Uterus (tissue), 4 donors: Measurements from ENCODE around the gene SFMBT2. TPM values are rescaled to one million over a fixed set of nuclear protein-coding genes. Genes with fewer than 3 reads are reported as not detected.

Experiments
- DNase-seq, 2 donors: peaks; one replicate each; pipeline ENCODE4 v3.0.0-alpha.2; 2019 to 2020
- H3K27ac ChIP-seq, 2 donors: fragments of 200-600 bp; sonication (generic); 1 replicate in 1 of 2; 2 replicates in 1 of 2; pipeline ENCODE4 v1.5.1; 2016 to 2018
- H3K27me3 ChIP-seq, 2 donors: fragments of 200-600 bp; sonication (generic); one replicate each; pipeline ENCODE4 v1.5.1; 2018 to 2019; ENCODE audit warnings: control low read depth in 1 of 2
- H3K36me3 ChIP-seq, 2 donors: fragments of 200-600 bp; sonication (generic); one replicate each; pipeline ENCODE4 v1.5.1; 2019; ENCODE audit warnings: control low read depth in 1 of 2
- H3K4me1 ChIP-seq, 2 donors: fragments of 200-600 bp; sonication (generic); one replicate each; pipeline ENCODE4 v1.5.1; 2018 to 2019; ENCODE audit warnings: control low read depth in 1 of 2
- H3K4me3 ChIP-seq, 2 donors: fragments of 200-600 bp; sonication (generic); 1 replicate in 1 of 2; 2 replicates in 1 of 2; pipeline ENCODE4 v1.5.1; 2018 to 2019; ENCODE audit warnings: mild to moderate bottlenecking in 1 of 2
- H3K9me3 ChIP-seq, 2 donors: fragments of 200-600 bp; sonication (generic); one replicate each; pipeline ENCODE4 v1.5.1; 2019; ENCODE audit warnings: control low read depth in 1 of 2
- POLR2A ChIP-seq, 2 donors: fragments of 450-650 bp; IDR thresholded peaks; one replicate each; pipeline ENCODE4 v1.6.1; 2016; ENCODE audit warnings: antibody characterized with exemption in 2 of 2, mild to moderate bottlenecking in 1 of 2, moderate library complexity in 1 of 2
- intact Hi-C: fragments of 100-400 bp; cut with DNase I; formaldehyde crosslinking; loops from one replicate; pipeline ENCODE4 v1.15.1; 2023; ENCODE audit warnings: low total_unique reads
- total RNA-seq, 4 donors: library from RNA; depleted of rRNA in 3 of 4; stranded (reverse); fragments of >200 nt in 3 of 4; gene quantifications; one replicate each; pipeline versions ENCODE4 v1.1.0 to v1.2.4, GENCODE V29; 2014 to 2023
- TF ChIP-seq, protein P1 (sequence below), 4 experiments: fragments of 200-600 bp in 2 of 4; fragments of 450-650 bp in 2 of 4; sonication (generic) in 2 of 4; IDR thresholded peaks; one replicate each; pipeline ENCODE4 v1.5.1; 2016 to 2019; ENCODE audit warnings: antibody characterized with exemption in 4 of 4, mild to moderate bottlenecking in 2 of 4, moderate library complexity in 1 of 4
- donor health status: DM: yes; HTN: yes; CAD: no.

Gene SFMBT2
- total RNA-seq, 4 donors from 2014 or later = 7.7 to 23.4 (median 14.7) TPM

DNA sequence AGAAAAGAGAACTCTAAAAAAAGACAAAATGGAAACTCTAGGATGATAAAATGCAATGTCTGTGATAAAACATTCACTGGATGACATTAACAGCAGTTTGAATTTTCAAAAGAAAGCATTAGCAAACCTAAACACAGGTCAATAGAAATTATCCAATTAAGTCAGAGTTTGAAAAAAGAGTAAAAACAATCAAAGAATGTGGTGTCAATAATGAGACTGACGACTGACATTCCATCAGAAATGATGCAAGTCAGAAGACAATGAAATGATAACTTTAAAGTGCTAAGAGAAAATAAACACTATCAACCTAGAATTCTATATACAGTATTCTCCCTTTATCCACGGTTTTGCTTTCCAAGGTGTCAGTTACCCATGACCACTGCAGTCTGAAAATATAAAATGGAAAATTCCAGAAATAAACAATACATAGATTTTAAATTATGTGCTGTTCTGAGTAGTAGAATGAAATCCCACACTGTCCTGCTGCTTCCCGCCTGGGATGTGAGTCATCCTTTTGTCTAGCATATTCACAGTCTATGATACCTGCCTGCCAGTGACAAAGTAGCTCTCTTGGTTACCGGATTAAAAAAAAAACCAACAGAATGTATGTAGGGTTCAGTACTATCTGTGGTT, 38.3 kb upstream of the SFMBT2 start:
- no peak overlapping the region for H3K27ac ChIP-seq
- H3K9me3 ChIP-seq = no peaks in the 10 kb centered on the region
- H3K4me1 ChIP-seq = no peaks in the 10 kb centered on the region
- intact Hi-C loops = no loop called here
- no peak overlapping the region for H3K4me3 ChIP-seq
- DNase-seq = no peak
- no peaks in the 10 kb centered on the region for H3K36me3 ChIP-seq
- no peaks in the 10 kb centered on the region for H3K27me3 ChIP-seq
- TF ChIP-seq, protein P1, sequence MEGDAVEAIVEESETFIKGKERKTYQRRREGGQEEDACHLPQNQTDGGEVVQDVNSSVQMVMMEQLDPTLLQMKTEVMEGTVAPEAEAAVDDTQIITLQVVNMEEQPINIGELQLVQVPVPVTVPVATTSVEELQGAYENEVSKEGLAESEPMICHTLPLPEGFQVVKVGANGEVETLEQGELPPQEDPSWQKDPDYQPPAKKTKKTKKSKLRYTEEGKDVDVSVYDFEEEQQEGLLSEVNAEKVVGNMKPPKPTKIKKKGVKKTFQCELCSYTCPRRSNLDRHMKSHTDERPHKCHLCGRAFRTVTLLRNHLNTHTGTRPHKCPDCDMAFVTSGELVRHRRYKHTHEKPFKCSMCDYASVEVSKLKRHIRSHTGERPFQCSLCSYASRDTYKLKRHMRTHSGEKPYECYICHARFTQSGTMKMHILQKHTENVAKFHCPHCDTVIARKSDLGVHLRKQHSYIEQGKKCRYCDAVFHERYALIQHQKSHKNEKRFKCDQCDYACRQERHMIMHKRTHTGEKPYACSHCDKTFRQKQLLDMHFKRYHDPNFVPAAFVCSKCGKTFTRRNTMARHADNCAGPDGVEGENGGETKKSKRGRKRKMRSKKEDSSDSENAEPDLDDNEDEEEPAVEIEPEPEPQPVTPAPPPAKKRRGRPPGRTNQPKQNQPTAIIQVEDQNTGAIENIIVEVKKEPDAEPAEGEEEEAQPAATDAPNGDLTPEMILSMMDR (IDR thresholded peaks at IDR 0.05) = no peak
- no peak for TF ChIP-seq POLR2A (IDR thresholded peaks at IDR 0.05)

DNA sequence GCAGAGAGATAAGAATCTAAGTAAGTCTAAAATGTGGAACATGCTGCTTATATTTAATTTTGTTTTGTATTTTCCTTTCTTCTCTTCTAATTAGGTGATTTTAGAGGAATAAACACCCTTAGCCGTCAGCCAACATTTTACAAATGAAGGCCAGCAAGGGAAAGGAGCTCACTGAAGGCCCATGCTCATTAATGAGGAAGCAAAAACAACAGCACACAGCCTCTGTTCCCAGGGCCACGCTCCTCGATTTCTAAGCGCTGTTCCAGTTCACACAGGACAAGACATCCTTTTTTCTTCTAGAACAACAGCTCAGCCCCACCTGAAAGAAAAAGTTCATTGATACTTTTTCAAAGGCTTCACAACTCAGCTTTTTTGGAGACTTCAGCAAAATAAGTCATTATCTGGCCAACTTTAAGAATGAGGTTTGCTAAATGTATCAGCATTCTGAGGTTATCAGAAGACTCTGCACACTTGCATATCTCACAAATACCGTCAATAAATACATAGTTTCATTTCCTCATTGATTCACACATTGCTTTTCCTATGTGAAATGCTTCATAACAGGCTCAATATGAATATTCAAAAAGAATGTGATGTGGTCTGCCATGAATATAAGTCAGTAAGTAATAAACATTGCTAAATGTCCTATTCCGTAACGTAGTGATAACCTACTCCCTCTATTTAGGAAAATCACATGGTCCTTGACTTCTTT, 34.8 kb upstream of the SFMBT2 start:
- no peaks in the 10 kb centered on the region for H3K4me1 ChIP-seq
- H3K9me3 ChIP-seq = no peaks in the 10 kb centered on the region
- TF ChIP-seq, protein P1 (IDR thresholded peaks at IDR 0.05) = no peak
- no peak for TF ChIP-seq POLR2A (IDR thresholded peaks at IDR 0.05)
- H3K4me3 ChIP-seq = no peak overlapping the region
- intact Hi-C loops = no loop called here
- H3K36me3 ChIP-seq = no peaks in the 10 kb centered on the region
- no peaks in the 10 kb centered on the region for H3K27me3 ChIP-seq
- no peak for DNase-seq
- no peak overlapping the region for H3K27ac ChIP-seq

DNA sequence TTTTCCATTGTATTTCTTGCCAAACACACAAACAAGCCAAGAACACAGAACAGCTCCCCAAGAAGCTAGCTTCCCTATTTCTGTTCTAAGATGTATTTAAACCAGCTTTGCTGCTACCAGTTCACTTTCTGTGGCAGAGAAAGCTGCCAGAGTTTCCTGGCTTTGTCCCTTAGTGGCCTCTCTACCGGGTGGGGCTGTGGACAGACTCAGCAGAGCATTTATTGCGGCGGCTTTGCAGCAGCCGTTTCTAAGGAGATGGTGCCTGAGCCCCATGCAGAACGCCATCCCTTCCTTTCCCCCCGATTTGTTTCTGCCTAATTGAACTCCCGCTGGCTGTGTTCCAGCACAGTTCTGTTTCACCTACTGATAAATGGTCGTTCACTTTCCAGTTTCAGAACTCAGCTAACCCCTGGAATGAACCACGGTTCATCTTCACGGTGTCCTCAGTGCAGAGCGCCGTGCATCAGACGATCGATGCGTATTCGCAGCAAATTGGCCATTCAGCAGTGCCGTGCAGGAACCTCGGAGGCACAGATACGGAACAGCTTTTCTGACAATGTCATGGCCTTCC, 33.8 kb upstream of the SFMBT2 start:
- Histone ChIP-seq H3K36me3 (no peaks in the 10 kb centered on the region), H3K27ac (no peak overlapping the region), H3K4me1 (no peaks in the 10 kb centered on the region), H3K27me3 (no peaks in the 10 kb centered on the region), H3K9me3 (no peaks in the 10 kb centered on the region), H3K4me3 (no peak overlapping the region)
- DNase-seq = no peak
- TF ChIP-seq POLR2A (IDR thresholded peaks at IDR 0.05) = no peak
- TF ChIP-seq, protein P1 (IDR thresholded peaks at IDR 0.05) = no peak
- intact Hi-C loops = no loop called here

DNA sequence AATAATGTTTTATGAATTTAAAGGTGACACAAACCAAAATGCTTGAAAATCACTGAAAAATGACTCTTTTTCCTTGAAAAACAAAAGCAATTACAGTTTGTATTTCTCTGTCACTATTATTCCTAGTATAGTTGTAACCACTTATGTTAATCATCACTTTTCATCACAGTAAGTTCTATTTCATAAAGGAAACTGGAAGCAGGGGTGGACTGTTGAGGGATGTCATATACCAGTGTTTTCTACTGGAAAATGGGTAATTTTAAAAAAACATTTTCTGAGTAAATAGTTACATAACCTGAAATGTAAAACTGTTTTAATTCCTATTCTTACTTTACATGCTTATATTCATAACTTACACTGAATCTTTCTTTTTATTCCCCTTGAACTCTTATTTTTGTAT, 32.2 kb upstream of the SFMBT2 start:
- Histone ChIP-seq H3K27me3 (no peaks in the 10 kb centered on the region), H3K36me3 (no peaks in the 10 kb centered on the region), H3K4me1 (peaks cover 0 to 6% of the 10 kb centered on the region in 2 donors), H3K4me3 (no peak overlapping the region), H3K9me3 (no peaks in the 10 kb centered on the region), H3K27ac (no peak overlapping the region)
- TF ChIP-seq, protein P1 (IDR thresholded peaks at IDR 0.05) = no peak
- intact Hi-C loops = no loop called here
- DNase-seq = no peak
